GM21786 (cell line): ENCODE measurements around the gene VSIG8.

Experiments
- ATAC-seq: cut with Tn5 transposase; IDR thresholded peaks from one replicate; pipeline ENCODE4 v1.9.1; 2021; ENCODE audit not compliant: unreplicated experiment

VSIG8 gene

DNA sequence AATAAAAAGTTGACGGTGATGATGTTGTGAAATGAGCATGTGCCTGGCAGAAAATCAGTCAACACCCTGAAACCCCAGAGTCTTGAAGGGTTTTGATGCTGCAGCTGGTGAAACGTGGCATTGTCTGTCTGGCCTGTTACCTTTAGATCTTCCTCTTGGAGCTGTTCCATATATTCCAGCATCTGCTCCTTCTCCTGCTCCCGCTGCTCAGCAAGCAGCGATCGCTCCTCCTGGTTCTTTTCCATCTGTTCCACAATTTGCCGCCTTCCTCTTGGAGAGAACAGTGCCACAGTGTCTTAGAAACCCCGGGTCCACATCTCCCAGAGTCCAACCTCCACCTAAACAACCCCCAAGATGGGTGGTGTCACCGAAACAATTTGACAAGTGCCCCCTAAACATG lies 21.8 kb upstream of the VSIG8 start:
- no peak for ATAC-seq

GRCh38 chr1:159883134-159883533 lies 20.7 kb upstream of the VSIG8 start:
- no peak for ATAC-seq

GRCh38 chr1:159882527-159882862 lies 20.0 kb upstream of the VSIG8 start:
- ATAC-seq = no peak

- ATAC-seq = no peak
Observed at GRCh38 chr1:159881622-159882526, 19.4 kb upstream of the VSIG8 start.

GRCh38 chr1:159880430-159880829 lies 18.0 kb upstream of the VSIG8 start:
- no peak for ATAC-seq

DNA sequence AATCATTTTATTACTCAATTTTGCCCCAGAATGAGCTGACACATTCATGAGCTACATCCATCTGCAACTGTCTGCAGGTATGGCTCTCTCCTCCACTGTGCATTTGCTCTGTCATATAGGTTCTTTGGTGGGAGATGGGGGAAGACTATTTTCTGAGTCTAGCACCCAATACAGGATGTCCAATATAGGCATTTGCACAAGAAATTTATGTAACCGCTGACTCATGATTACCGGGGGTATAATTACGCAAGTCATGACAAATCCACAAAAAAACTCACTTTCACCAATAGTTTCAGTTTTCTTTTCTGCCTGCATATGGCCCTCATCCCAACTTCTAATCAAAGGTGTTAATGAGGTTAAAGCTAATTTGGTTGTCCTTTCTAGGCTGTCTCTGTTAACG lies 17.5 kb upstream of the VSIG8 start:
- no peak for ATAC-seq

GRCh38 chr1:159879136-159879535 lies 16.7 kb upstream of the VSIG8 start:
- no peak for ATAC-seq

GRCh38 chr1:159877695-159878444 lies 15.4 kb upstream of the VSIG8 start:
- ATAC-seq = no peak

GRCh38 chr1:159873530-159874143 lies 11.2 kb upstream of the VSIG8 start:
- no peak for ATAC-seq

- no peak for ATAC-seq
Observed at GRCh38 chr1:159872891-159873290, 10.4 kb upstream of the VSIG8 start.

GRCh38 chr1:159870704-159871103 lies 8.2 kb upstream of the VSIG8 start:
- no peak for ATAC-seq

DNA sequence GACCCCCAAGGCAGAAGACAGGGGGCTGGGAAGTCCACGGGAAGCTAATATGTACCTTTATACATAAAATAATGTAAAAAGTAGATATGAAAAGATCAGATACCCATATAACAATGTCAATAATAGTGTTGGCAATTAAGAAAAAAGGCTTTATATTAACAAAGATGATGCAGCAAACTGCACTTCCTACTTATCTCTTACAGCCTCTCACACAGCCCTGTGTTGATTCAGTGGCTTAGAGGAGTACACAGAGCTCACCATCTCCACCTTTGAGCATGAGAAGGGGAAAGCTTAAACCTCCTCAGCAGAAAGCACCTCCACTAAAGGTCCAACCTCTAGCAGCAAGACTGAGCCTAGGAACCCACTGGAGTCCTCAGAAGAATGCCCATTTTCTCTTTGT lies 7.2 kb upstream of the VSIG8 start:
- no peak for ATAC-seq

- ATAC-seq = no peak
Observed at GRCh38 chr1:159869173-159869572, 6.7 kb upstream of the VSIG8 start.

DNA sequence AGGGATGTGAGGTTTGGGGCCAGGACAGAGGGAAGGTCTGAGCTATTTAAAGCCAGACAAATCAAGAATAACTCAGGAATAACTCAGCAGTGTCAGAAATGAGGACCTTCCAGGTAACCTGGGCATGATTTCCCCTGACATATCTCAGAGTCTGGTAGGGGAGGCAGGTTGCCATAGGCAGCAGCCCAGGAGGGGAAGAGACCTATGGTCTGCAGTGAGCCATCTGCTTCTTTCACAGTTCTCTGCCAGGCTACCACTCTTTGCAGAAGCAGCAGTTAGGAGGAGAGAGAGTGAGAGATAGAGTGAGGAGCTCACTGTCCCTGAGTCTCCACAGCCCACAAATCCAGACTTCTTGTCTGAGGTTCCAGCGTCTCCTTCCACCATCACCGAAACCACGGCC lies 6.3 kb upstream of the VSIG8 start:
- no peak for ATAC-seq

- ATAC-seq = no peak
Observed at GRCh38 chr1:159867664-159868026, 5.2 kb upstream of the VSIG8 start.

- ATAC-seq = no peak
Observed at GRCh38 chr1:159866905-159867663, 4.6 kb upstream of the VSIG8 start.

GRCh38 chr1:159866066-159866465 lies 3.6 kb upstream of the VSIG8 start:
- no peak for ATAC-seq

DNA sequence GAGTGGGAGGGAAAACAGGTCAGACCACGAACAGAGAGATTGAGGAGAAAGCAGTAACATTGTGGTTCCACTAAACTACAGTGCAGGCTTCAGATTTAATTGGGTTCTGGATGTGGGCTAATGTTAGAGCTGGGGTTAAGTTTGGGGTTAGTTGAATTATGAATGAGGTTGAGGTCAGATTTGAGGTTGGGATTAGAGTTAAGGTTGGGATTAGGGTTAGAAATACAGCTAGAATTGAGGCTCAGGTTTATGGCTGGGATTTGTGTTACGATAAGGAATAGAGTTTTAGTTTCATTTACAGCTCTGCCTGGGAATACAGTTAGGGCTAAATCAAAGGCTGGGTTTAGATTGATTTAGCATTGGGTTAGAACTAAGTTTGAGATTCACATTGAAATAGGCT lies 1.8 kb upstream of the VSIG8 start:
- ATAC-seq = no peak

- no peak for ATAC-seq
Observed at GRCh38 chr1:159862031-159862430, 426 bp downstream of the VSIG8 start.

- ATAC-seq = no peak
Observed at GRCh38 chr1:159861218-159861617, 1.2 kb downstream of the VSIG8 start.

DNA sequence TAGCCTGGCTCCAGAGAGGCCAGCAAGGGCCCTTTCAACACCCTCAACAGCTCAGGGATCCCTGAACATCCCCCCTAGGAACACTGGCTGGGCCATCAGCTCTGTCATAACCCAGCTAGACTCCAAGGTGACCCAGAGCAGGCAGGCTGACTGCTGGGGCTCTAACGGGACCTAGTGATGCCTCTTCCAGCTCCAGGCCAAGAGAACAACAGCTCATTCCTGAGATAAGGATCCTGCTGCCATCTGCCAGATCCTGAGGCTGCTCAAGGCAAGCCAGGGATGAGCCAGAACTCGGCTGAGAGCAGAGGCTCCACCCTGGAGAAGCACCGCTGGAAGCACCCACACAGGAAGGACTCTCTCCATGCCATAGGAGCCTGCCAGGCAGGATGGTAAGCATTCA lies 2.0 kb downstream of the VSIG8 start:
- ATAC-seq = no peak
